Kidney epithelial cell (primary cell): Measurements from ENCODE around the gene PGBD5. TPM values are rescaled to one million over a fixed set of nuclear protein-coding genes. Genes with fewer than 3 reads are reported as not detected.

Experiments
- DNase-seq: peaks from one replicate; pipeline ENCODE4 v3.0.0-alpha.2; 2010; ENCODE audit warnings: low read depth
- H3K27me3 ChIP-seq: 2 replicates; pipeline ENCODE4 v1.6.0; 2011; ENCODE audit warnings: low read length; ENCODE audit not compliant: control insufficient read depth, insufficient read depth
- H3K36me3 ChIP-seq: 2 replicates; pipeline ENCODE4 v1.5.1; 2011; ENCODE audit warnings: low read length; ENCODE audit not compliant: control insufficient read depth, insufficient read depth
- H3K4me3 ChIP-seq: 2 replicates; pipeline ENCODE4 v1.5.1; 2011; ENCODE audit warnings: low read depth, mild to moderate bottlenecking, control low read depth, low read length
- CTCF ChIP-seq: IDR thresholded peaks from 2 replicates; pipeline ENCODE4 v1.5.1; 2011; ENCODE audit warnings: mild to moderate bottlenecking, moderate library complexity, low read length, control low read depth, inconsistent platforms; ENCODE audit not compliant: insufficient read depth, poor library complexity, severe bottlenecking
- total RNA-seq: library from RNA; depleted of rRNA; stranded (reverse); fragments of >200 nt; gene quantifications from 2 replicates; pipeline ENCODE4 v1.2.3, GENCODE V29; 2015

PGBD5 gene
- total RNA-seq, 1 donor from 2014 or later = 54.0 TPM

GRCh38 chr1:230300322-230301301 is 125.5 kb downstream of the PGBD5 start:
- DNase-seq = no peak
- no peaks in the 10 kb centered on the region for H3K36me3 ChIP-seq
- no peak overlapping the region for H3K4me3 ChIP-seq
- H3K27me3 ChIP-seq = no peaks in the 10 kb centered on the region
- TF ChIP-seq CTCF = no peak

- H3K36me3 ChIP-seq = no peaks in the 10 kb centered on the region
- H3K27me3 ChIP-seq = no peaks in the 10 kb centered on the region
- no peak overlapping the region for H3K4me3 ChIP-seq
- no peak for DNase-seq
- no peak for TF ChIP-seq CTCF
Measured at GRCh38 chr1:230299191-230300006, 126.7 kb downstream of the PGBD5 start.

- Histone ChIP-seq H3K36me3 (no peaks in the 10 kb centered on the region), H3K27me3 (peaks cover 26% of the 10 kb centered on the region), H3K4me3 (no peak overlapping the region)
- TF ChIP-seq CTCF = no peak
- no peak for DNase-seq
Measured at GRCh38 chr1:230295367-230295766, 130.8 kb downstream of the PGBD5 start.

GRCh38 chr1:230293390-230293700 is 132.8 kb downstream of the PGBD5 start:
- TF ChIP-seq CTCF = no peak
- Histone ChIP-seq H3K27me3 (peaks cover 26% of the 10 kb centered on the region), H3K36me3 (no peaks in the 10 kb centered on the region), H3K4me3 (no peak overlapping the region)
- DNase-seq = no peak

GRCh38 chr1:230292689-230293389 is 133.3 kb downstream of the PGBD5 start:
- no peak overlapping the region for H3K4me3 ChIP-seq
- H3K36me3 ChIP-seq = no peaks in the 10 kb centered on the region
- DNase-seq = no peak
- peaks cover 26% of the 10 kb centered on the region for H3K27me3 ChIP-seq
- no peak for TF ChIP-seq CTCF
